Brain pericyte (primary cell): ENCODE data around the gene BBS9.

ENCODE experiments used
- DNase-seq: peaks from one replicate; pipeline ENCODE4 v3.0.0-alpha.2; 2012; ENCODE audit warnings: low read depth, low spot score

BBS9 gene

DNA sequence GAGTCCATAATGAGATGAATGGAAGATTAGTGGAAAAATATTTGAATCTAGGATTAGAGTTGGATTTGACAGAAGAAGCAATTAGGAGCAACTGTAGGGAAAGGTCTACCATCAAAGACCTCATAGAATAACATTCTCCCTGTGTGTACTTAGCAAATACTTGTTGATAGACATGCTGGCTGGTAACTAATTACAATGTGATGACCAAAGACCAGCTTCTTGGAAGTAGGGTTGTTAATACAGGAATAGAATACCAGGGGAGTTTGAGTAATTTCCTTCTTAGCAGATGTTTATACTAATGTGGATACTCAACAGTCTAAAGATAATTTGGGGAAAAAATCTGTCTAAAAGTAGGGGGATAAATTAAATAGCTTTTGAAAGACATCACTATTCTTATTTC, 418.5 kb downstream of the BBS9 start:
- DNase-seq = no peak

DNA sequence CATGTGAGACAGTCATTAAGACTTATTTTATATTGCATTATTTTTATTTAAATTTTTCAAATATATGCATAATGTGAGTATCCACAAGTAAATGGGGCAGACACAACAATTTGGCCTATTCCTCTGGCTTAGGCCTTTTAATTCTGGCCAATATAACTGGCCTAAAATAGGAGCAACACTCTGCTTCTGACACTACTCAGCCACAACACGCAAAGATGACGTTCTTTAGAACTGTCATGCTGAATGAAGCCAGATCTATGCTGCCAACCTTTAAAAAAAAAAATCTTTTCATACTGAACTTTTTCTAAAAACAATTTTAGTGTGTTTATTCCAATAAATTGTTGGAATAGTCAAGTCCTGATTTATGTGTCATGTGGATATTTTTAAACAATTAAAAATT, 421.0 kb downstream of the BBS9 start:
- DNase-seq = no peak

DNA sequence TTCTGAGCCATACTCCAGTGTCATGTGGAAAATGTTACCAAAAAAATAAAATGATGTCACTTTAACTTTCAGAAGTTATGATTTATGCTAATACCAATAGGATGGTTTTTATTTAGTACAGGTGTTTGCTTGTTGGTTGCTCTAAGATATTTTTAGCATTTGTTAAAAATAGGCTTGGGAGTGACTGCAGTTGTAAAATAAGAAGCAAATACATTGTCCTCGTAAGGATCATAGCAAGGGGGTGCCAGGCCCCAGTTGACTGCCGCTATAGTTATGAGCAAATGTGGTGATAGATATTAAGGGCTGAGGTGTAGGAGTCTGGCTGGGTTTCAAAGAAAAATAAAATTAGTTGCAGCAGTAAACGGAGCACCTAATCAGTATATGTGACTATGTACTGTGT, 421.6 kb downstream of the BBS9 start:
- no peak for DNase-seq

DNA sequence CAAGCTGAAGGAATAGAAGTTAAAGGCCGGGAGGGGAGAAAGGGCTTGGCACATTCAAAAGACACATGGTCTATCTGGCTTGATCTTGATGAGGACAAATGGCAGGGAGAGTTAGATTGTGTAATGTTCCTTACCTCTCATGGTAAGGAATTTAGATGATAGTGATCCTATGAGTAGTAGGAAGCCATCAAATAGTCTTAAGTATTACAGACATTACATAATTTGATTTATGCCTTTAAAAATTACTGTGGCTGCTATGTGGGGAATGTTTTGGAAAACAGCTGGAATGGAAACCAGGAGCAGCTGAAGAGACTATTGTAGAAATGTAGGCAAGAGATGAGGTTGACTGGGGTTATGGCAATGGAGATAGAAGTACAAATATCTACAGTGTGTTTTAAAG, 424.7 kb downstream of the BBS9 start:
- DNase-seq = no peak

DNA sequence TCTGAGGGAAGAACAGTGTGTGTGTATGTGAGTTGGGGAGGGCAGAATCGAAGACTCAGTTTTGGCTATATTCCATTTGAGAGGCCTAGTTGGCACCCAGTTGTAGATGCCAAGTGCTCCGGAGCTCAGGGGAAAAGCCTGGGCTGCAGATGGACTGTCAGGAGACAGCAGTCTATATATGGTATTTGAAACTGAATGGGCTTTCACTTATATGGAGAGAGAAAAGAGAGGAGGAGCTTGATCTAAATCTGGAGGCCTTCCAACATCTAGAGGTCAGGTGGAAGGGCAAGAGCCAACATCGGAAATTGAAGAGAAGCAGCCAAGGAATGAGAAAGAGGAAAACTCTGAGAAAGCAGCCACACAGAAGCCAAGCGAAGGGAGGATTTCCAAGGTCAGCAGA, 425.2 kb downstream of the BBS9 start:
- DNase-seq = no peak

DNA sequence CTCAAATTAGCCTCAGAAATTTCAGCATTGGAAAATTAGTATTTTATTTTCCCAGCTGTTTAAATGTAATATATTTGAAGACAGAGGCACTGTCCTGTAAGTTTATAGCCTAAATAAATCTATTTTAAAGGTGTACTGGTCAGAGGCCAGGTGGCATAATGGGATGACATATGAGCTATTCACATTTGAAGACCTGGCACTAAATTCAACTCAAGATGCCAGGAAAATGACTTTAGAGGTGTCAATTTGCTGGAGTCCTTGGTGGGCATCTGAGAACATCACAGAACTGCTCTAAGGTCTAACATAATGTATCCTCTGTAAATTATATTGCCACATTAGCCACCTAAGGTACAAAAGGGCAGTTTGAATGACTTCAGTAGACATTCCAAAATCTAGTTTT, 427.1 kb downstream of the BBS9 start:
- no peak for DNase-seq

DNA sequence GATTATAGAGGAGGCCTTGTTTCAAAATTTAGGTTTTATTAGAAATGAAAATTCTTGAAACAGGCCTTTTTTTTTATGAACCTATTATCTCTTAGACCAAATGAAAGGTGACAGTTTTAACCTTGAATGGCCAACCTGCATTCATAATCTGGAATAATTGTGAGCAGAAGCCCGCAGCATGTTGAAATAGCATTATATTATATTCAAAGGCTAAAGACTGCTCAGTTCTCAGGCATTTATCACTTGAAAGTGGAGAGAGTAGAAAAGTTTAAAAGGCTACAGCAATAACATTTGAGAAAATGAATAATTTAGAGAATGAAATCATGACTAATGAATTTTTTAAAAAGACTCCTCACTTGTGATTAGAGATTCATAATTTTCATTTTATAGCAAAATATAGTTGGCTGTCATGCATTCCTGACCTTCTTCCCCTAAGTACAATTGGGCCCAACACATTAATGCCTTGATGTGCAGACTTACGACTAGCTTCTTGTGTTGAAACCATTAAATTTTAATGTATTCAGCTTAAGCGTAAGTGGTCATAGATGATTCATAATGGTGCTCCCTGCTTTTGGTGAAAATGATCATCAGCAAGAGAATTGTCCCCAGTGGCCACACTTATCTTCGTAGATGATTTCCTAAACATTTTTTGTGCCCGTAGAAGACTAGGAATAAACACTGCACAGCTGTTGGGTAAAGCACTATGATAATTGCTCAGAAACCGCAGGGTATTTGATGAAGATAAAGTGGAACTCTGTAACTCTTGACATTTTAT, 429.4 kb downstream of the BBS9 start:
- no peak for DNase-seq

DNA sequence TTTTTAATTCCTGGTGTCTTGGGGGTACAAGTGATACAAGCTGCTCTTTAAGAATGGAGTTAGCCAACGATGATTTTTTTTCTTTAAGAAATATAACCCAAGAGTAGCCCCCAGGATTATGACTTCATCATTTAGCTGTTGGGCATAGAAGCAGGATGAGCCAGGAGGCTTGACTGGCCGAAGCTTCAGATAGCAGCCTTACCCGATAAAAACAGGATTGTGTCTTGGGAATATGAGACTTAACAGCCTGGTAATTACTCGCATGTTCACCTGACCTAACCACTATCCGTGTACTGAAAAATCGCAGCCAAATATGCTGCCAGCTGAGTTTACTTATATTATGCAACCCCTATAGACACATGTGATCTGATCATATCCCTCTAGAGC, 430.0 kb downstream of the BBS9 start:
- no peak for DNase-seq

DNA sequence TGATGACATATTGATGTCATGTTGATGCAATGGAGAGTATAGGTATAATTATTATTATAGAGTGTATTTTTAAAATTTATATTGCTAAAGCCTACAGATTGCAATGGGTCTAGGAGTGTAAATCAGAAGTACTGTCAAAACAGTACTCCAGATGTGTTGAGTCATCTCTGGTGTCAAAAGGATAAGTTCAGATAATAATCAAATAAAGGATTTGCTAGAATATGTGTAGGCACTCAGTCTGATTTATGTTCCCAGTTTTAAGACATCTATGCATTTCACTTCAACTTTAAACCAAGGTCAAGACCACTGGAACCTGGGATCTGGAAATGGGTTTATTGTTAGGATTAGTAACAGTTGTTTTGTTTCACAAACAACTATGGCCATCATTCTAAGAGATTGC, 433.6 kb downstream of the BBS9 start:
- no peak for DNase-seq

DNA sequence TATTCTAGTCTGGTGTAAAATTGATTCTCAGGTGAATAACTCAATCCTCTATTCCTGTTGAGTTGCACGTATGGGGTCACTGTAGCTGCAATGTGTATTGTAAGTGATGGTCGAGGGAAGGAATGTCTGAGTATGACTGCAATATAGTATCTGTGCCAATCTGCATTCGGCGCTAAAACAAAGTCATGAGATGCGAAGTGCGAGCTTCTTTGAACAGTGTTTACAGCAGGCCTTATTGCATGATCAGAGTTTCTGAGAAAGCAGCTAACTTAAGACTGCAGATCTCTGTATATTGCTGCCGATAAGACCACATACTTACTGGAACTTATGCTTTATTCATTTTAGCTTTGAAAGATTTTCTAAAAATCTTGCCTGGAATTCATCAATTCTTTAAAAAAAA, 434.3 kb downstream of the BBS9 start:
- no peak for DNase-seq

DNA sequence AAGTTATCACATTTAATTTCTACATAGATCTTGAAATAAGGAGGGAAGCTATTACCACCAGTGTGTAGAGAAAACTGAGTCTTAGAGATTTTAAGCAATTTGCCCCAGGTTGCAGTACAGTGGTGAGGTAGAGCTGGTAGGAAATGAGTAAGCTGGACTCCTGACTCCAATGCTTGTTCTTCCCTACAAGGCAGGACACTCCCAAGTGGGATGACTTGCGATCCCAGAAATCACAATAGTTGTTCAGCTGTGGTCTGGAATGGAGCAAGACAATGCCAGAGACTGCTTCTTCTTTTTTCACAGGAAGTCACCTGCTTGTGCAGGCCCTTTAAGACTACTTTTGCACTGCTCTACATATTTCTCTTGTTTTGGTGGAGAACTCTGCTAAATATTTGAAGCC, 448.8 kb downstream of the BBS9 start:
- DNase-seq = no peak

DNA sequence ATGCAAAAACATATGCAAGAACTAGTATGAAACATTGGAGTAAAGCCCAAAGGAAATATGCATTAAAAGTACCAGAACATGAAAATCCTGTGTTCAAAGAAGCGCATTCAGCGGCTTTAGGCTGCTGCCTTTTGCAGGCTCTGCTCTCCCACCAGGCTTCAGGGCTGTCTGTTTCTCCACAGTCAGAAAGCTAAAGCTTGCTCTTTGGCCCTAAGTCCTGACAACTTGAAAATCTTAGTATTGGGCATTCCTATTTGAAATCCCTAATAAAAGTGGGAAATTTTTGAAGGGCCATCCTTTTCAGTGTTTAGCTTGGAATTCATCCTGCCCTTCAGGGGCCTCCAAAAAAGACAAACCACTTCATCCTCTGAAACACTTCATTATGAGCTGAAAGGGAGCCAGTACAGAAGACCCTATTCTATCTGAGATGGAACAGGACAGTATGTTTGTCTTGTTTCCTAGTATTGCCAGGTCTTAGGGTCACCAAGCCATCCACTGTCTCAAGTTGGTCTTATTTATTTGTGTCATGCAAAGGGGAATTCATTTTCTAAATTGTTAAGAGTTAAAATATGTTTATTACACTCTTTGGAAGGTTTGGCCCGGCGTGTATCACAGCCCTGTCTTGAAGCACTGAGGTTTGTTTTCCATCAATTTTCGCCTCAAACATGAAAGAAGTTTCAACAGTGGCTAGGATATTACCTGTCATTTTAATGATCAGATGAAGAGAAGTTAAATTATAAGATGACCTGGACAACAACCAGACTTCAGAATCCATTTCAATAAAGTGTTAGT, 449.7 kb downstream of the BBS9 start:
- no peak for DNase-seq

DNA sequence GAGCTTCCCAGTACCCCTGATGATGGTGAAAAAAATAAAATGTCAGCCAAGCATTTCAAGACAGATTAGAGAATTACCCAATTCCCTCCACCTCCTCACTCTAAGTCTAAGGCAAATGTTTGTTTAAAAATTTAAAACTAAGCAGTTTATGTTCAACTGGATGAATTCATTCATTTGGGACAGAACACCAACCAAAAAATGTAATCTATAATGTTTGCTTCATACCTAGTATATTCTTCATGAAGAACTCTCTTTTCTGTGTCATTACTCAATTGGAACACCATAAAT, 450.3 kb downstream of the BBS9 start:
- DNase-seq = no peak

DNA sequence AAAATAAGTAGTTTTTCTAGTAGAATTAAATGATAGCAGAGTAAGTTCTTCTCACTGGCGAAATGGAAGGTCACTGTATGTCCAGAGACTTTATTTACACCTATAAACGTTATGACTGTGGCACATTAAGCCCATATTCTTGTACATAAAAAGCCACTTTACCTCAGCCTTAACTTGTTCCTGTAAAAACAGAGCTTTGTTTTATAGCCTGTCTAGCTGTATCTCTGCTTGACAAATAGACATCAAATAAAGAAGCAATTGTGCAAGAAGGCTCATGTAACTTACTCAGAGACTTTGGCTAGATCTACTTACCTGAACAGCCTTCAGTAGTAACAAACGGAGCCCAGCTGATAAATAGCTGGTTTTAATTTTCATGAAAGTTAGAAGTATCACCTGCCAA, 451.9 kb downstream of the BBS9 start:
- no peak for DNase-seq

DNA sequence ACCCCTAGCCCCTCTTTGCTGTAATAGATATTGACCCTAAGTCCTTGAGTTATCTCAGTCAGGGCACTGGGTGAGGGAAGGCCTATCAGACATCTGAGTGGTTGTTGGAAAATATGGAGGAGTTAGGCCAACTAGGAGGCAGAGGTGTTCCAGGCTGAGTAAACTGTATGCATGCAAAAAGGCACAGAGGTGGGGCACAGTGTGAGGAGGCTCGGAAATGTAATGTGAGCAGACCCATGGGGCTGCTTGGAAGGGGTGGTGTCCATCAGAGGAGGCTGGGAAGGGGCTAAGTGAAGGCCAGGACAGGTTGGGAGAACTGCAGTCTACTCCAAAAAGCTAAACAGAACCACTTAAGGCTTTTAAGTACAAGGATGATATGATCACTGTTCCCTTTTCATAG, 452.7 kb downstream of the BBS9 start:
- DNase-seq = no peak

DNA sequence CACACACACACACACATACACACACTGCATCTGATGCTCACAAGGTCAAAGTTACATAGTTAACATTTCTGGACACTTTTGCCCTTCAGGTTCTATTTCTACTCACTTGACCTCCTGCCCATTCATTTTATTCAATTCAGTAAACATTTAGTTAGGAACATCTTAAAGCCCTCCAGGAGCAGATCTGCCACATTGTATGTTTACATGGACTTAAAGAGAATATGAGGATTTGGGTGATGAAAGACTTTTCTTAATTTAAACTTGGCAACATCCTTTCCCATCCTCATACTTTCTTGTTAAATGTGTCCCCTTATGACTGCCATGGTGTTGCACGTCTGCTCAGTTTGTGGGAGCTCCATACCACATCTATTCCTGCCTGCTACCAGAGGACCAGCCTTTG, 453.2 kb downstream of the BBS9 start:
- no peak for DNase-seq

DNA sequence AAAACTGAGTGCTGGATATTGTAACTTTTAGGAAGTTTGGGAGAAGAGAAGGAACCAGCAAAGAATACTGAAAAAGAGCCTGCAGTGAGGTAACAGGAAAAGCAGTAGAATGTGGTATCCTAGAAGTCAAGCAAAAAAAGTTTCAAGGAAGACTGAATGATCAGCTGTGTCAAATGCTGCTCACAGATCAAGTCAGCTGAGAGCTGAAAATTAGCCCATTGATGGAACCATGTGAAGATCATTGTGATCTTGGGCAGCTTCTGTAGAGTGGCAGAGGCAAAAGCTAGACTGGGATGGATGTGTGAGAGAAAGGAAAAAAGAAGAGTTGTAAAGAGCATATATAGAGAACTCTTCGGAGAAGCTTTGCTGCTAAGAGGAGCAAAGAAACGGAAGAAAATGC, 460.5 kb downstream of the BBS9 start:
- DNase-seq = no peak

DNA sequence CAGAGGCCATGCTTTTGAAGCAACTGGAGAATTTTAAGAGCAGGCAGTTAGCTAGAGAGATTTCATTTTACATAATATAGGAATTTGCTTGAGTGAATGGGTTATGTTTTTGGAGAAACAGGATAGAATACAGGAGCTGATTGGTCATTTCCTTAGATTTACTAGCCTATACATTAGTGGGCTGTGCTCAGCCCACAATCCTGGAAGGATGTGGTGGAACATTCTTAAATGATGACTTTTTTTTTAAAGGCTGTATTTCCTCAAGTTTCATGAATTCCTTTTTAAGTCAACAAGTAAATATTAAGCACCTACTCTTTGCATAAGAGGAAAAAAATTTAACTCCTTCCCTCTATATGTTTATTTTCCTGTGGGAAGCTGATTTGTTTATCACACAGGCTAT, 461.6 kb downstream of the BBS9 start:
- DNase-seq = no peak

DNA sequence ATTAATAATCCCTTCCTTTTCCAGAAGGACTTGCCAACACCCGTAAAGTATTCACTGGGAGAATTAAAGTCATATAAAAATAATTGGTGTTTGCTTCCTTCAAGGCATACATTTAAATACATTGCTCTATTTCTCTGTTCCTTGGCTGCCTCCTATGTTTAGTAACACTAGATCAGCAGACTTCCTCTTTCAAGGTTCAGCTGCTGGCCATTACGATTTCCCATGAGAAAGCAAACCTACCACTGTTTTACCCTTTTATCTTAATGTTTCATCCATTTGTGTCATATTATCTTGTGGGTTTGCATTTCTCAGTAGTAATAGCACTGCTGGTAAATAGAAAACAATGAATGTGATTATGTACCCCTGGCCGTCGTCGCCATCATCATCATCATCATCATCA, 462.1 kb downstream of the BBS9 start:
- DNase-seq = no peak

DNA sequence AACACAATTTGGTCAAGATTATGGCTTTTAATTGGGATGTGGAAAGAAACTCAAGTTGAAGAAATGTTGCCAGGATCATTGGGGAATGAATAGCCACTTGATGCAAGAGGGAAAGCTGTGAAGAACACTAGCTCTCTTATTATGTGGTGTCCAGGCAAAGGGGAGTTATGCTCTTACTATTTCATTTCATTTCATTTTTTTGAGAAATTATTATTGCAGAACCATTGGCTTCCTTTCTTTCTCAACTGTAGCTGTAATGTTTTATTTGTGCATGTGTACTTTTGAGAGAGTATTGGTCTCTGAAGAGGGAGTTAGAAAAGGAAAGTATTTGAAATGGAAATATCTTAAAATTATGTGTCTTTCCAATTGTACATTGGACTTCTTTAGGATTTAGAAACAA, 463.4 kb downstream of the BBS9 start:
- no peak for DNase-seq

DNA sequence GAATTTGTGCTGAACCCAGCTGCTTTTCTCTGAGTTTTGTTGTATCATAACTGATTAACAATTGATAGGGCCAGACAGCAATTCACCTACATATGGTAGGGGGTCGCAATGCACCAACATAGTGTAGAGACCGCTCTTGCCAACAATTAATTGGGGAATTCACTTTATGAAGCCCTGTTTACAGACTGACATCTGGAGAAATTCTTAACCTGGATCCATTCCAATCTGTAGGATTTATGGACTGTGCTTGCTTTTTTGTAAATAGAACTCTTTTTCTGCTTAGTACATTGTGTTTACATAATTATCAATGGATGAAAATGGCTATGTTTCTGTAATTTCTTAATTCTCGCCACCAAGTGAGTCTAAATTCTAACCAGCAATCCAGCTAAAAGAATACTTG, 464.2 kb downstream of the BBS9 start:
- DNase-seq = no peak

DNA sequence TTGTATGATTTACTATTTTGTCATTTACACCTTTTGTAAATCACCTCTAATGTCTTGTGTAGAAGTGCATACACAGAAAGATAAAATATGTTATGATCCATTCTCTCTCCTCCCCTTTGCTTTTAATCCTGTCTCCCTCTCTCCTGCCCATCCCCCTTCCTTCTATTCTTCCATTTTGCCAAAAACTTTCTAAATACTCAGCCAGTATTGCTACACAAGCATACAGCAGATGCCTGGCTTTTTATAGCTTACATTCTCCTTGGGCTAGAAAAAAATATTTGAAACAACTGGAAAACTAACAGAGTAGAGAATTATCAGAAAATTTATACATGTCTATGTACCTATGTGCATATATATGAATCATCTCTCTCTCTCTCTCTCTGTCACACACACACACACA, 467.3 kb downstream of the BBS9 start:
- DNase-seq = no peak

DNA sequence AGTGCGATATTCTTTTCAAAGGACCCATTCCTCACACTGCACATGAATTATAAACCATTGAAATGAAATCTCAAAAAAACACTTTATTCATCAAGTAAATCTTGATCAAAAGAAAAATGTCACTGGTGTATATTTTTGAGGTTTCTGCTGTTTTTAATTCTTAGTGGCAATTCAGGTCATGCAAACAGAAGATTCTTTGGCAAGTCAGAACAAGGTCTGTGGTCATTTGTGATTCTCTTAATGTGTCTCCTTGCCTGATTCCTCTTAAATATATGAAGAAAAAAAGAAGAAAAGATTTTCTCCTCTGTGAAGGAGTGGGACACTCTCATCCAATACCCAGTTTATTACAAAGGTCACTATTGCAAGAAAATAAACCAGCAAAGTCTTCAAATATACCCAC, 467.8 kb downstream of the BBS9 start:
- DNase-seq = no peak

DNA sequence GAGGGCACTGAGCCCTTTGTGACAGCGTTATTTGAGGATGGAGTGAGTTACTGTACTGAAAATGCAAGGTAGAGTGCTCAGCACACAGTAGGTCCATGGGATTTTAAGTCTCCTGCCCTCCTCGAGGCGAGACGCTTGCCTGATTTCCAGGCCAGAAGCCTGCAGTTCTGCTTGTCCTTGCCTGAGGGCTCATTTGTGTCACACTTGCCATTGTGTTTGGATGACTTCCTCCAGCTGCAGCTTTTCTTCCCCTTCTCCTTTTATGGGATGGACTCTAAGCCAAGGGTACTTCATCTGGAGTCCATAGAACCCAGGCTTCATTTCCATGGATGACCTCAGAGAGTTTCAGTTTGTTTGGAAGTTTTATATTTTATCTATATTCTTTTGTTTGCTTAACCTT, 471.7 kb downstream of the BBS9 start:
- no peak for DNase-seq
